M059J (cell line): Measurements from ENCODE around the gene MED13L. TPM values are rescaled to one million over a fixed set of nuclear protein-coding genes. Genes with fewer than 3 reads are reported as not detected.
"Not testable (repeated sequence)": the region's sequence is repeated elsewhere in the genome, so short reads cannot be mapped to it uniquely, and the experiment has no call there.

Experiments
- DNase-seq: peaks from one replicate; pipeline ENCODE4 v3.0.0-alpha.2; 2012; ENCODE audit warnings: low read depth
- total RNA-seq: library from RNA; depleted of rRNA; stranded (reverse); fragments of >200 nt; shearing (Covaris generic); gene quantifications from 2 replicates; pipeline ENCODE4 v1.2.3, GENCODE V29; 2014

MED13L gene
- total RNA-seq, 1 experiment from 2014 or later: 53.0 TPM

GRCh38 chr12:116153113-116153512 is 124.4 kb downstream of the MED13L start:
- peak; percentile 12 for DNase-seq

GRCh38 chr12:116152268-116152667 is 125.2 kb downstream of the MED13L start:
- peak; percentile 86 for DNase-seq

- DNase-seq: no peak
Measured at GRCh38 chr12:116150452-116150851, 127.0 kb downstream of the MED13L start.

GRCh38 chr12:116150001-116150400 is 127.5 kb downstream of the MED13L start:
- peak; percentile 40 for DNase-seq

GRCh38 chr12:116148844-116149243 is 128.6 kb downstream of the MED13L start:
- no peak for DNase-seq

- DNase-seq: peak; percentile 36
Measured at GRCh38 chr12:116146386-116146785, 131.1 kb downstream of the MED13L start.

GRCh38 chr12:116145451-116145850 is 132.0 kb downstream of the MED13L start:
- DNase-seq: no peak

GRCh38 chr12:116144384-116144783 is 133.1 kb downstream of the MED13L start:
- DNase-seq: no peak

GRCh38 chr12:116143909-116144308 is 133.6 kb downstream of the MED13L start:
- DNase-seq: peak; percentile 69

GRCh38 chr12:116142936-116143898 is 134.3 kb downstream of the MED13L start:
- DNase-seq: peak; percentile 94

- no peak for DNase-seq
Measured at GRCh38 chr12:116141833-116142162, 135.7 kb downstream of the MED13L start.

- DNase-seq: no peak
Measured at GRCh38 chr12:116141110-116141832, 136.2 kb downstream of the MED13L start.

- DNase-seq: no peak
Measured at GRCh38 chr12:116140529-116140928, 137.0 kb downstream of the MED13L start.

- peak; percentile 60 for DNase-seq
Measured at GRCh38 chr12:116138781-116139180, 138.7 kb downstream of the MED13L start.

GRCh38 chr12:116138364-116138763 is 139.1 kb downstream of the MED13L start:
- DNase-seq: peak; percentile 15

- no peak for DNase-seq
Measured at GRCh38 chr12:116137318-116137717, 140.2 kb downstream of the MED13L start.

GRCh38 chr12:116136340-116136739 is 141.2 kb downstream of the MED13L start:
- peak; percentile 79 for DNase-seq

GRCh38 chr12:116135209-116135930 is 142.1 kb downstream of the MED13L start:
- DNase-seq: peak; percentile 92

GRCh38 chr12:116133636-116134214 is 143.8 kb downstream of the MED13L start:
- no peak for DNase-seq

GRCh38 chr12:116133149-116133548 is 144.3 kb downstream of the MED13L start:
- DNase-seq: no peak

- DNase-seq: not testable (repeated sequence)
Measured at GRCh38 chr12:116131987-116132386, 145.5 kb downstream of the MED13L start.

- no peak for DNase-seq
Measured at GRCh38 chr12:116131176-116131575, 146.3 kb downstream of the MED13L start.
